H1 (cell line): ENCODE results near the gene RERE. TPM values are rescaled to one million over a fixed set of nuclear protein-coding genes. Genes with fewer than 3 reads are reported as not detected.
"Not testable (repeated sequence)": the region's sequence is repeated elsewhere in the genome, so short reads cannot be mapped to it uniquely, and the experiment has no call there.

Source experiments
- CTCF ChIA-PET: fragments of 300-600 bp; sonication (Branson Sonifier 250); formaldehyde crosslinking; loops from one replicate; lab custom pipeline; 2021; ENCODE audit not compliant: partially characterized antibody; lab: Charles Lee
- POLR2A ChIA-PET: fragments of 300-600 bp; sonication (Branson Sonifier 250); formaldehyde crosslinking; loops from one replicate; lab custom pipeline; 2021; ENCODE audit warnings: inconsistent platforms; ENCODE audit not compliant: partially characterized antibody; lab: Charles Lee
- DNase-seq, 2 experiments: peaks; one replicate each; pipeline versions ENCODE4 v3.0.0 to v3.0.0-alpha.2; 2010 to 2022; ENCODE audit warnings: low spot score in 2 of 2, low read depth in 1 of 2, mixed read lengths in 1 of 2
- FAIRE-seq: peaks from 2 replicates; lab custom pipeline; 2011; peaks lifted over from hg19 to GRCh38; lab: Jason Lieb, UNC
- H2AFZ ChIP-seq: 2 replicates; pipeline ENCODE4 v1.8.1; 2012; ENCODE audit warnings: low read length, inconsistent platforms
- H2AK5ac ChIP-seq: 2 replicates; pipeline ENCODE4 v1.6.1; 2013; ENCODE audit warnings: low read depth, low read length
- H2BK120ac ChIP-seq: replicated peaks from 2 replicates; pipeline ENCODE3; 2013; ENCODE audit warnings: low read depth, low read length, inconsistent platforms
- H2BK12ac ChIP-seq: 2 replicates; pipeline ENCODE4 v1.6.1; 2013; ENCODE audit warnings: low read depth, low read length
- H2BK15ac ChIP-seq: 2 replicates; pipeline ENCODE4 v1.6.1; 2013; ENCODE audit warnings: low read length
- H2BK20ac ChIP-seq: 2 replicates; pipeline ENCODE4 v1.6.1; 2013; ENCODE audit warnings: low read length
- H2BK5ac ChIP-seq: 2 replicates; pipeline ENCODE4 v1.6.1; 2013; ENCODE audit warnings: low read depth, low read length
- H3K14ac ChIP-seq: 2 replicates; pipeline ENCODE4 v1.6.1; 2013; ENCODE audit warnings: inconsistent platforms; ENCODE audit not compliant: insufficient read length
- H3K18ac ChIP-seq: 2 replicates; pipeline ENCODE4 v1.6.1; 2013; ENCODE audit warnings: low read length; ENCODE audit errors: extremely low read depth
- H3K23ac ChIP-seq: 2 replicates; pipeline ENCODE4 v1.6.1; 2013; ENCODE audit warnings: inconsistent platforms; ENCODE audit not compliant: insufficient read length
- H3K23me2 ChIP-seq: 2 replicates; pipeline ENCODE4 v1.6.1; 2013; ENCODE audit warnings: low read depth, low read length
- H3K27ac ChIP-seq: 2 replicates; pipeline ENCODE4 v1.6.1; 2011; ENCODE audit warnings: low read depth, low read length, inconsistent platforms
- H3K27me3 ChIP-seq, 4 experiments: replicated peaks in 1 of 4; 1 replicate in 1 of 4; 2 replicates in 3 of 4; pipeline versions ENCODE4 v1.6.1 to v1.8.1; 2011 to 2013; ENCODE audit warnings: low read length in 3 of 4, mild to moderate bottlenecking in 3 of 4, inconsistent platforms in 2 of 4, mixed read lengths in 2 of 4, moderate library complexity in 1 of 4; ENCODE audit not compliant: control insufficient read depth in 3 of 4, insufficient read depth in 3 of 4; ENCODE audit errors: extremely low read depth in 1 of 4
- H3K36me3 ChIP-seq, 4 experiments: 2 replicates each; pipeline versions ENCODE4 v1.6.1 to v1.8.1; 2011 to 2013; ENCODE audit warnings: mild to moderate bottlenecking in 4 of 4, low read length in 3 of 4, moderate library complexity in 2 of 4, control low read depth in 1 of 4, inconsistent platforms in 1 of 4; ENCODE audit not compliant: insufficient read depth in 4 of 4, control insufficient read depth in 2 of 4
- H3K4ac ChIP-seq: replicated peaks from 2 replicates; pipeline ENCODE3; 2013; ENCODE audit warnings: low read length, low read depth, mixed read lengths, inconsistent platforms; ENCODE audit not compliant: insufficient read length
- H3K4me1 ChIP-seq, 4 experiments: replicated peaks in 1 of 4; 1 replicate in 1 of 4; 2 replicates in 3 of 4; pipeline versions ENCODE4 v1.6.1 to v1.8.1; 2011 to 2013; ENCODE audit warnings: low read length in 3 of 4, inconsistent platforms in 2 of 4, mixed read lengths in 1 of 4; ENCODE audit not compliant: insufficient read depth in 4 of 4, control insufficient read depth in 3 of 4
- H3K4me2 ChIP-seq, 2 experiments: 2 replicates each; pipeline versions ENCODE4 v1.6.1 to v1.8.1; 2011 to 2013; ENCODE audit warnings: low read depth in 2 of 2, low read length in 2 of 2, control low read depth in 1 of 2, inconsistent platforms in 1 of 2, mild to moderate bottlenecking in 1 of 2; ENCODE audit not compliant: insufficient read depth in 1 of 2
- H3K4me3 ChIP-seq, 4 experiments: fragments of 200-600, 300-600 bp in 1 of 4; sonication (generic), shearing (Covaris generic), sonication (Bioruptor Twin) in 1 of 4; 2 replicates each; pipeline versions ENCODE4 v1.5.1 to v1.8.1; 2011 to 2016; ENCODE audit warnings: low read length in 4 of 4, low read depth in 3 of 4, control low read depth in 2 of 4, inconsistent platforms in 2 of 4, mild to moderate bottlenecking in 2 of 4, mixed read lengths in 1 of 4, moderate library complexity in 1 of 4; ENCODE audit not compliant: insufficient read depth in 2 of 4; ENCODE audit errors: extremely low read depth in 1 of 4
- H3K56ac ChIP-seq: replicated peaks from 2 replicates; pipeline ENCODE3; 2013; ENCODE audit warnings: low read depth, mild to moderate bottlenecking, mixed read lengths, low read length, inconsistent platforms; ENCODE audit not compliant: insufficient read length
- H3K79me1 ChIP-seq: 2 replicates; pipeline ENCODE4 v1.6.1; 2013; ENCODE audit warnings: low read depth, low read length, control low read depth
- H3K79me2 ChIP-seq, 2 experiments: 2 replicates each; pipeline versions ENCODE4 v1.6.1 to v1.8.1; 2012 to 2013; ENCODE audit warnings: low read length in 2 of 2, mild to moderate bottlenecking in 2 of 2, inconsistent platforms in 1 of 2; ENCODE audit not compliant: insufficient read depth in 2 of 2, control insufficient read depth in 1 of 2
- H3K9ac ChIP-seq, 4 experiments: replicated peaks in 1 of 4; 1 replicate in 1 of 4; 2 replicates in 3 of 4; pipeline versions ENCODE4 v1.6.1 to v1.8.1; 2011 to 2013; ENCODE audit warnings: low read depth in 3 of 4, low read length in 3 of 4, control low read depth in 2 of 4, mild to moderate bottlenecking in 2 of 4, moderate library complexity in 2 of 4, inconsistent platforms in 1 of 4; ENCODE audit errors: extremely low read depth in 1 of 4
- H3K9me3 ChIP-seq, 2 experiments: 2 replicates each; pipeline versions ENCODE4 v1.6.1 to v1.8.1; 2012 to 2013; ENCODE audit warnings: mild to moderate bottlenecking in 2 of 2, moderate library complexity in 2 of 2, control low read depth in 1 of 2, inconsistent platforms in 1 of 2, low read depth in 1 of 2, low read length in 1 of 2, mixed read lengths in 1 of 2; ENCODE audit not compliant: insufficient read depth in 2 of 2
- H4K20me1 ChIP-seq, 2 experiments: replicated peaks in 1 of 2; 2 replicates each; pipeline versions ENCODE3 to v1.8.1; 2011 to 2013; ENCODE audit warnings: inconsistent platforms in 2 of 2, low read length in 2 of 2, mild to moderate bottlenecking in 1 of 2; ENCODE audit not compliant: insufficient read depth in 2 of 2, control insufficient read depth in 1 of 2
- H4K5ac ChIP-seq: 2 replicates; pipeline ENCODE4 v1.6.1; 2013; ENCODE audit warnings: low read length, low read depth, mixed read lengths, inconsistent platforms; ENCODE audit not compliant: insufficient read length
- H4K8ac ChIP-seq: 2 replicates; pipeline ENCODE4 v1.8.0; 2013; ENCODE audit warnings: mild to moderate bottlenecking, moderate library complexity, low read length, inconsistent platforms; ENCODE audit not compliant: insufficient read depth; ENCODE audit errors: extremely low read depth
- H4K91ac ChIP-seq: replicated peaks from 2 replicates; pipeline ENCODE3; 2013; ENCODE audit warnings: low read length, mixed read lengths, inconsistent platforms; ENCODE audit not compliant: insufficient read length
- WGBS, 2 experiments: shearing (Covaris generic) in 1 of 2; methylation state at CpG; one replicate each; pipeline versions ENCODE4 v1.1.6 to v1.1.7; 2013 to 2015; ENCODE audit warnings: low lambda C conversion rate in 2 of 2, mixed read lengths in 2 of 2, inconsistent platforms in 1 of 2, low coverage in 1 of 2, missing lambda C conversion rate in 1 of 2; ENCODE audit not compliant: insufficient replicate concordance in 2 of 2, insufficient coverage in 1 of 2, insufficient read length in 1 of 2; ENCODE audit errors: extremely low coverage in 1 of 2, missing lambda C conversion rate in 1 of 2; 5-methylcytosine and 5-hydroxymethylcytosine counted together
- polyA plus RNA-seq, 7 experiments: library from polyadenylated mRNA; depleted of rRNA in 3 of 7; stranded (reverse) in 5 of 7; unstranded in 2 of 7; fragments of >200 nt in 5 of 7; fragments of 200-250 nt in 2 of 7; gene quantifications; 1 replicate in 5 of 7; 2 replicates in 1 of 7; 4 replicates in 1 of 7; pipeline versions ENCODE4 v1.2.1 to v1.2.3, GENCODE V29; 2011 to 2013; ENCODE audit warnings: missing spikeins in 2 of 7, mixed read lengths in 2 of 7
- total RNA-seq: library from RNA; stranded (reverse); fragmentation: NEBNext Ultra II Directional; extraction: Animal tissue kit (Norgen Biotek cat#: 25700); gene quantifications from 2 replicates; pipeline ENCODE4 v1.2.1, GENCODE V29; 2021

Gene RERE
- total and polyA plus RNA-seq, 2 of the 8 experiments (the other 6 are each of a cell fraction or from before 2014, with no cell fraction given), result 15.3 to 142 TPM

DNA sequence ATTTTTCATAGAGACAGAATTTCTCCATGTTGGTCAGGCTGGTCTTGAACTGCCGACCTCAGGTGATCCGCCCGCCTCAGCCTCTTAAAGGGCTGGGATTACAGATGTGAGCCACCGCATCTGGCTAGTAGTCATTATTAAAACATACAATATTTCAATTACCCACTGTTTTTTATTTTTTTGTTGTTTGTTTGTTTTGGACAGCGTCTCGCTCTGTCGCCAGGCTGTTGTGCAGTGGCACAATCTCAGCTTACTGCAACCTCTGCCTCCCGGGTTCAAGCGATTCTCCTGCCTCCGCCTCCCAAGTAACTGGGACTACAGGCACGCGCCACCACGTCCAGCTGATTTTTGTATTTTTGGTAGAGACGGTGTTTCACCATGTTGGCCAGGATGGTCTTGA lies 90.1 kb downstream of the RERE start:
- not testable (repeated sequence) for H2BK15ac ChIP-seq, H4K91ac ChIP-seq, H3K27ac ChIP-seq, H2BK5ac ChIP-seq, H2BK120ac ChIP-seq, H3K79me1 ChIP-seq, H4K5ac ChIP-seq, DNase-seq, H3K27me3 ChIP-seq, H3K4me1 ChIP-seq, H3K56ac ChIP-seq, H2BK20ac ChIP-seq, H4K8ac ChIP-seq, H3K36me3 ChIP-seq, H4K20me1 ChIP-seq, H3K14ac ChIP-seq, H3K4me3 ChIP-seq, H2BK12ac ChIP-seq, FAIRE-seq, H3K4ac ChIP-seq, H3K18ac ChIP-seq, H2AFZ ChIP-seq, H3K4me2 ChIP-seq, H3K23ac ChIP-seq, H3K23me2 ChIP-seq, H3K9me3 ChIP-seq, H3K9ac ChIP-seq, H2AK5ac ChIP-seq
- ChIA-PET POLR2A (interaction anchor here (0.6 to 1.5 kb wide), 2 partner anchors 24 to 130 kb away, joined by 3 to 7 read pairs; no protein-coding TSS in a partner anchor), CTCF (interaction anchor here (0.7 to 6.9 kb wide), 42 partner anchors 8 to 376 kb away, joined by 3 to 71 read pairs (median 4); no protein-coding TSS in a partner anchor)
- H3K79me2 ChIP-seq, result peaks cover 0 to 69% of the 10 kb centered on the region in 2 experiments; a peak in 2 of 4 replicates
- 94% methylated on average over 14 of the region's 14 CpGs; no CpG with 5 or more reads in 1 of the 2 experiments for WGBS, 2 experiments

DNA sequence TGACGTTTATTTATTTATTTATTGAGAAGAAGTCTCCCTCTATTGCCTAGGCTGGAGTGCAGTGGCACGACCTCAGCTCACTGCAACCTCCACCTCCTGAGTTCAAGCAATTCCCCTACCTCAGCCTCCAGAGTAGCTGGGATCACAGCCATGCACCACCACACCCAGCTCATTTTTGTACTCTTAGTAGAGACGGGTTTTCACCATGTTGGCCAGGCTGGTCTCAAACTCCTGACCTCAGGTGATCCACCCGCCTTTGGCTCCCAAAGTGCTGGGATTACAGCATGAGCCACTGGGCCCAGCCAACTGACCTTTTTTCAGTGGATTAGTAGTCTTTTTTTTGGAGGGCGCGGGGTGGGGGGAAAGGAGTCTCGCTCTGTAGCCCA lies 90.6 kb downstream of the RERE start:
- not testable (repeated sequence) for H2BK12ac ChIP-seq, H3K4me3 ChIP-seq, H2AFZ ChIP-seq, H3K4me1 ChIP-seq, H3K4ac ChIP-seq, H3K23me2 ChIP-seq, H3K9me3 ChIP-seq, H4K5ac ChIP-seq, H3K79me1 ChIP-seq, H3K23ac ChIP-seq, H2BK20ac ChIP-seq, H3K36me3 ChIP-seq, H3K9ac ChIP-seq, H2BK5ac ChIP-seq, H3K56ac ChIP-seq, H3K27ac ChIP-seq, H4K20me1 ChIP-seq, H3K14ac ChIP-seq, H3K18ac ChIP-seq, H3K27me3 ChIP-seq, H4K8ac ChIP-seq, H4K91ac ChIP-seq, H2BK15ac ChIP-seq, DNase-seq, H2AK5ac ChIP-seq, H2BK120ac ChIP-seq, H3K4me2 ChIP-seq, FAIRE-seq
- 63% methylated on average over 7 of the region's 7 CpGs; no CpG with 5 or more reads in 1 of the 2 experiments for WGBS, 2 experiments
- POLR2A ChIA-PET, result interaction anchor here (0.6 to 1.5 kb wide), 4 partner anchors 9 to 130 kb away, joined by 3 to 7 read pairs (median 4); no protein-coding TSS in a partner anchor
- peaks cover 0 to 70% of the 10 kb centered on the region in 2 experiments; a peak in 2 of 4 replicates for H3K79me2 ChIP-seq
- CTCF ChIA-PET, result interaction anchor here (0.5 to 6.9 kb wide), 58 partner anchors 9 to 1622 kb away, joined by 3 to 71 read pairs (median 4); no protein-coding TSS in a partner anchor
